K562 (cell line): ENCODE results near the gene FRMPD4. TPM values are rescaled to one million over a fixed set of nuclear protein-coding genes. Genes with fewer than 3 reads are reported as not detected.

Experiments used
- ATAC-seq: fragments of 200-7000 bp; cut with Tn5 transposase; 3 replicates; pipeline ENCODE4 v1.9.1; 2020; ENCODE audit warnings: moderate library complexity
- BruUV-seq: library from RNA; stranded (reverse); fragments of 400-500 nt; replicated peaks from 2 replicates; lab custom pipeline; 2021; lab: Mats Ljungman, UMichigan
- CTCF ChIA-PET: fragments of 300-600 bp; formaldehyde crosslinking; extraction: SDS; loops from one replicate; lab custom pipeline; 2021; ENCODE audit warnings: low intra/inter-chr PET ratio; lab: Yijun Ruan, JAX
- POLR2A ChIA-PET: fragments of 300-600, 350-650 bp; sonication (Branson Sonifier 250); formaldehyde crosslinking; extraction: SDS; loops from one replicate; lab custom pipeline; 2021; ENCODE audit warnings: antibody characterized with exemption, inconsistent platforms; lab: Yijun Ruan, JAX
- DNase-seq, 4 experiments: peaks; one replicate each; pipeline versions ENCODE4 v3.0.0 to v3.0.0-alpha.2; 2011 to 2018; ENCODE audit warnings: low spot score in 3 of 4, mixed read lengths in 3 of 4; ENCODE audit errors: extremely low read depth in 1 of 4
- FAIRE-seq: peaks from 2 replicates; lab custom pipeline; 2011; peaks lifted over from hg19 to GRCh38; lab: Jason Lieb, UNC
- H2AFZ ChIP-seq: 2 replicates; pipeline ENCODE4 v1.6.0; 2011; ENCODE audit warnings: low read depth, low read length, control low read depth, inconsistent platforms
- H3K27ac ChIP-seq: fragments of 200-600 bp; 3 replicates; pipeline ENCODE4 v1.8.0; 2011; ENCODE audit warnings: low read depth, mild to moderate bottlenecking, control low read depth, inconsistent platforms, low read length, moderate library complexity, mixed read lengths; ENCODE audit errors: extremely low read depth
- H3K27me3 ChIP-seq, 2 experiments: fragments of 300-600 bp in 1 of 2; 2 replicates in 1 of 2; 3 replicates in 1 of 2; pipeline versions ENCODE4 v1.6.0 to v1.8.0; 2011; ENCODE audit warnings: inconsistent platforms in 2 of 2, low read length in 2 of 2, mild to moderate bottlenecking in 1 of 2, mixed read lengths in 1 of 2, moderate library complexity in 1 of 2; ENCODE audit not compliant: control insufficient read depth in 2 of 2, insufficient read depth in 2 of 2
- H3K36me3 ChIP-seq: fragments of 300-600 bp; 3 replicates; pipeline ENCODE4 v1.8.0; 2011; ENCODE audit warnings: mild to moderate bottlenecking, low read length, inconsistent platforms; ENCODE audit not compliant: control insufficient read depth, insufficient read depth
- H3K4me1 ChIP-seq, 2 experiments: fragments of 200-600 bp in 1 of 2; replicated peaks in 1 of 2; 2 replicates in 1 of 2; 3 replicates in 1 of 2; pipeline versions ENCODE4 v1.5.1 to v1.8.0; 2011; ENCODE audit warnings: inconsistent platforms in 2 of 2, low read length in 2 of 2, mild to moderate bottlenecking in 1 of 2, mixed read lengths in 1 of 2, moderate library complexity in 1 of 2; ENCODE audit not compliant: control insufficient read depth in 2 of 2, insufficient read depth in 2 of 2
- H3K4me2 ChIP-seq: 2 replicates; pipeline ENCODE4 v1.6.1; 2011; ENCODE audit warnings: low read length, control low read depth, inconsistent platforms, mixed read lengths; ENCODE audit not compliant: insufficient read depth
- H3K4me3 ChIP-seq: fragments of 200-600 bp; sonication (generic), shearing (Covaris generic); 2 replicates; pipeline ENCODE4 v1.5.1; 2016; ENCODE audit warnings: control low read depth, inconsistent platforms
- H3K79me2 ChIP-seq: fragments of 200-600 bp; 3 replicates; pipeline ENCODE4 v1.8.0; 2011; ENCODE audit warnings: low read length, inconsistent platforms; ENCODE audit not compliant: control insufficient read depth, insufficient read depth
- H3K9ac ChIP-seq, 2 experiments: 2 replicates each; pipeline versions ENCODE4 v1.6.0 to v1.6.1; 2011; ENCODE audit warnings: low read depth in 2 of 2, low read length in 2 of 2, control low read depth in 1 of 2, inconsistent platforms in 1 of 2, mild to moderate bottlenecking in 1 of 2, mixed read lengths in 1 of 2; ENCODE audit not compliant: insufficient read depth in 1 of 2
- H3K9me1 ChIP-seq: one replicate; pipeline ENCODE4 v1.6.0; 2011; ENCODE audit warnings: inconsistent platforms, mild to moderate bottlenecking, low read length, moderate library complexity; ENCODE audit not compliant: control insufficient read depth, insufficient read depth
- H3K9me3 ChIP-seq: replicated peaks from 2 replicates; pipeline ENCODE4 v1.5.1; 2011; ENCODE audit warnings: low read depth, low read length, inconsistent platforms; ENCODE audit not compliant: control insufficient read depth, insufficient read depth
- H4K20me1 ChIP-seq: replicated peaks from 2 replicates; pipeline ENCODE4 v1.6.1; 2011; ENCODE audit warnings: low read length, inconsistent platforms, mixed read lengths; ENCODE audit not compliant: control insufficient read depth, insufficient read depth
- ELF4 ChIP-seq: fragments of 450-650 bp; formaldehyde crosslinking; IDR thresholded peaks from 2 replicates; pipeline ENCODE4 v1.4.0; 2022; ENCODE audit warnings: missing genetic modification characterization
- RBFOX2 ChIP-seq: fragments of 200-400 bp; formaldehyde crosslinking; IDR thresholded peaks from 2 replicates; pipeline ENCODE4 v1.6.1; 2017; ENCODE audit warnings: low read depth, mild to moderate bottlenecking, low read length, moderate library complexity
- RBM14 ChIP-seq: fragments of 200-400 bp; formaldehyde crosslinking; IDR thresholded peaks from 2 replicates; pipeline ENCODE4 v1.6.1; 2018; ENCODE audit warnings: low read depth, mild to moderate bottlenecking, low read length, moderate library complexity, borderline replicate concordance; ENCODE audit not compliant: insufficient read depth
- SMAD3 ChIP-seq: fragments of 450-650 bp; formaldehyde crosslinking; conservative IDR thresholded peaks from 2 replicates; pipeline ENCODE4 v1.4.0; 2020; ENCODE audit warnings: mild to moderate bottlenecking
- ZNF699 ChIP-seq: fragments of 250-450 bp; sonication (Bioruptor Pico); IDR thresholded peaks from 2 replicates; pipeline ENCODE4 v1.8.0; 2021; ENCODE audit warnings: mild to moderate bottlenecking, moderate library complexity; ENCODE audit not compliant: insufficient replicate concordance
- WGBS: fragments of 100-300 bp; shearing (Covaris generic); methylation state at CpG from one replicate; pipeline ENCODE4 v1.1.6; 2016; ENCODE audit warnings: low coverage, mixed read lengths; ENCODE audit not compliant: insufficient coverage; ENCODE audit errors: missing lambda C conversion rate; 5-methylcytosine and 5-hydroxymethylcytosine counted together
- in situ Hi-C: fragments of 300-500 bp; cut with MboI; formaldehyde crosslinking; loops from 4 replicates; pipeline ENCODE4 v1.15.0; 2018; ENCODE audit warnings: inconsistent platforms, mixed read lengths
- intact Hi-C: fragments of 100-400 bp; cut with micrococcal nuclease; formaldehyde crosslinking; loops from 2 replicates; pipeline ENCODE4 v1.14.2; 2022
- polyA plus RNA-seq, 8 experiments: library from polyadenylated mRNA; depleted of rRNA in 4 of 8; stranded (reverse) in 5 of 8; unstranded in 3 of 8; fragments of >200 nt; fragmentation: Nextera tagmentation in 2 of 8; fragmentation: Illumina TruSeq in 1 of 8; extraction: Ambion mirVana in 2 of 8; extraction: Trizol in 1 of 8; gene quantifications; 2 replicates each; pipeline versions ENCODE4 v1.2.1 to v1.2.3, GENCODE V29; 2011 to 2014; ENCODE audit warnings: inconsistent platforms in 1 of 8, missing spikeins in 1 of 8
- total RNA-seq, 7 experiments: library from RNA; depleted of rRNA in 6 of 7; stranded (reverse); fragments of >200 nt in 6 of 7; fragmentation: Illumina TruSeq in 2 of 7; extraction: Trizol in 2 of 7; gene quantifications; 2 replicates each; pipeline versions ENCODE4 v1.2.1 to v1.2.3, GENCODE V29; 2011 to 2021; ENCODE audit warnings: low replicate concordance in 1 of 7
- TF ChIP-seq, protein P1 (sequence below): sonication (generic); formaldehyde crosslinking; IDR thresholded peaks from 2 replicates; pipeline ENCODE4 v1.8.0; 2023; ENCODE audit warnings: mild to moderate bottlenecking, missing genetic modification reagents
- TF ChIP-seq, protein P2 (sequence below), 3 experiments: IDR thresholded peaks in 2 of 3; conservative IDR thresholded peaks in 1 of 3; 2 replicates each; pipeline ENCODE4 v1.5.1; 2011 to 2012; ENCODE audit warnings: low read length in 3 of 3, mild to moderate bottlenecking in 3 of 3, control low read depth in 2 of 3, improper control_type of control experiment in 1 of 3, inconsistent platforms in 1 of 3, low read depth in 1 of 3, mixed read lengths in 1 of 3, moderate library complexity in 1 of 3; ENCODE audit not compliant: insufficient read depth in 2 of 3

The FRMPD4 gene
- total and polyA plus RNA-seq, 9 of the 15 experiments (the other 6 are each of a cell fraction or from before 2014, with no cell fraction given): not detected

DNA sequence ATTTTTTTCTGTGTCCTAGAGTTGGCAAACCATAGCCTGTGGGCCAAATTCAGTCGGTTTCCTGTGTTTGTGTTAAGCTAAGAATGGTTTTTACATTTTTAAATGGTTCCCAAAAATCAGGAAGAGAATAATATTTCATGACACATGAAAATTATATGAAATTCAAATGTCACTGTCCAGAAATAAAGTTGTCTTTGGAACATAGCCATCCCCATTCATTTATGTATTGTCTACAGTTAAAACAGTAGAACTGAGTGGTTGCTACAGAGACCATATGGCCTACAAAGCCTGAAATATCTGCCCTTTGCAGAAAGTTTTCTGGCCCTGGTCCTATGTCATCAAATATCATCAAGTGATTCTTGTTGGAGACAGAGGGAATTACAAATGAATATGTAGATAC is 15.5 kb downstream of the FRMPD4 start (continued):
- TF ChIP-seq, protein P1, sequence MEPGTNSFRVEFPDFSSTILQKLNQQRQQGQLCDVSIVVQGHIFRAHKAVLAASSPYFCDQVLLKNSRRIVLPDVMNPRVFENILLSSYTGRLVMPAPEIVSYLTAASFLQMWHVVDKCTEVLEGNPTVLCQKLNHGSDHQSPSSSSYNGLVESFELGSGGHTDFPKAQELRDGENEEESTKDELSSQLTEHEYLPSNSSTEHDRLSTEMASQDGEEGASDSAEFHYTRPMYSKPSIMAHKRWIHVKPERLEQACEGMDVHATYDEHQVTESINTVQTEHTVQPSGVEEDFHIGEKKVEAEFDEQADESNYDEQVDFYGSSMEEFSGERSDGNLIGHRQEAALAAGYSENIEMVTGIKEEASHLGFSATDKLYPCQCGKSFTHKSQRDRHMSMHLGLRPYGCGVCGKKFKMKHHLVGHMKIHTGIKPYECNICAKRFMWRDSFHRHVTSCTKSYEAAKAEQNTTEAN (CRISPR knock-in tag): no peak
- TF ChIP-seq RBM14: no peak
- TF ChIP-seq, protein P2, sequence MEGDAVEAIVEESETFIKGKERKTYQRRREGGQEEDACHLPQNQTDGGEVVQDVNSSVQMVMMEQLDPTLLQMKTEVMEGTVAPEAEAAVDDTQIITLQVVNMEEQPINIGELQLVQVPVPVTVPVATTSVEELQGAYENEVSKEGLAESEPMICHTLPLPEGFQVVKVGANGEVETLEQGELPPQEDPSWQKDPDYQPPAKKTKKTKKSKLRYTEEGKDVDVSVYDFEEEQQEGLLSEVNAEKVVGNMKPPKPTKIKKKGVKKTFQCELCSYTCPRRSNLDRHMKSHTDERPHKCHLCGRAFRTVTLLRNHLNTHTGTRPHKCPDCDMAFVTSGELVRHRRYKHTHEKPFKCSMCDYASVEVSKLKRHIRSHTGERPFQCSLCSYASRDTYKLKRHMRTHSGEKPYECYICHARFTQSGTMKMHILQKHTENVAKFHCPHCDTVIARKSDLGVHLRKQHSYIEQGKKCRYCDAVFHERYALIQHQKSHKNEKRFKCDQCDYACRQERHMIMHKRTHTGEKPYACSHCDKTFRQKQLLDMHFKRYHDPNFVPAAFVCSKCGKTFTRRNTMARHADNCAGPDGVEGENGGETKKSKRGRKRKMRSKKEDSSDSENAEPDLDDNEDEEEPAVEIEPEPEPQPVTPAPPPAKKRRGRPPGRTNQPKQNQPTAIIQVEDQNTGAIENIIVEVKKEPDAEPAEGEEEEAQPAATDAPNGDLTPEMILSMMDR (IDR thresholded peaks at IDR 0.05 in 2 of 3, conservative IDR thresholded peaks at IDR 0.05 in 1 of 3; ENCODE audit: insufficient read depth in 2 of 3, low read depth in 1 of 3, low read length in 3 of 3): no peak

DNA sequence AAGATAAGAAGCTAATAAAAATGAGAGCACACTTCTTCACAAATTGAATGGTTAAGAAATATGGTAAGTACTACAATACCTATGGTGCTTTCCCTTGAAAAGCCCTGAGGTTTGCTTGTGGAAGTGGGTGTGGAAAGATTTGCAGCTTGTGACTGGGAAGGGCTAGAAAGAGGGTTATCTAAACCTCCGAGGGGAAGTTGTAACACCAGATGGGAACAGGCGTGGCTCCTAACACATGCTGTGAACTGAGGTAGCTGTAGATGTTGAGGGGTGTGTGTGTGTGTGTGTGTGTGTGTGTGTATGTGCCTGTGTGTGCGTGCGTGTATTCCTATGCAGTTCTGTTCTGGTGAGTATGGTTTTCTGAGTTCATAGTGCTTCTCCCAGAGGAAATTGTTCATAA is 21.5 kb downstream of the FRMPD4 start:
- Histone ChIP-seq H3K4me1 (no peaks in the 10 kb centered on the region), H3K27ac (no peak overlapping the region), H3K79me2 (no peaks in the 10 kb centered on the region), H3K9me1 (no peaks in the 10 kb centered on the region), H2AFZ (no peak overlapping the region), H3K27me3 (no peaks in the 10 kb centered on the region), H3K4me2 (no peak overlapping the region), H3K36me3 (no peaks in the 10 kb centered on the region), H3K9ac (no peak overlapping the region), H3K9me3 (no peaks in the 10 kb centered on the region), H4K20me1 (no peaks in the 10 kb centered on the region), H3K4me3 (no peak overlapping the region)
- no TSS peak for BruUV-seq
- ChIA-PET POLR2A (no interaction called here), CTCF (no interaction called here)
- DNase-seq (no peak), FAIRE-seq (no peak), ATAC-seq (no peak)
- no peak for TF ChIP-seq ZNF699
- TF ChIP-seq SMAD3: no peak
- TF ChIP-seq RBFOX2: no peak
- TF ChIP-seq ELF4 (CRISPR knock-in tag): no peak
- 0% methylated on average over 2 of the region's 4 CpGs for WGBS
- intact Hi-C loops (no loop called here), in situ Hi-C loops (no loop called here)
